HTERT RPE-1 (cell line): ENCODE measurements around the gene DNAJB8.

Source experiments
- in situ Hi-C: fragments of 300-500 bp; cut with MboI; formaldehyde crosslinking; loops from 4 replicates; pipeline ENCODE4 v1.14.3; 2020; ENCODE audit warnings: low sequenced_read_pairs

DNAJB8 gene

GRCh38 chr3:128468791-128469527 is 2.3 kb upstream of the DNAJB8 start:
- in situ Hi-C loops, result no loop called here

DNA sequence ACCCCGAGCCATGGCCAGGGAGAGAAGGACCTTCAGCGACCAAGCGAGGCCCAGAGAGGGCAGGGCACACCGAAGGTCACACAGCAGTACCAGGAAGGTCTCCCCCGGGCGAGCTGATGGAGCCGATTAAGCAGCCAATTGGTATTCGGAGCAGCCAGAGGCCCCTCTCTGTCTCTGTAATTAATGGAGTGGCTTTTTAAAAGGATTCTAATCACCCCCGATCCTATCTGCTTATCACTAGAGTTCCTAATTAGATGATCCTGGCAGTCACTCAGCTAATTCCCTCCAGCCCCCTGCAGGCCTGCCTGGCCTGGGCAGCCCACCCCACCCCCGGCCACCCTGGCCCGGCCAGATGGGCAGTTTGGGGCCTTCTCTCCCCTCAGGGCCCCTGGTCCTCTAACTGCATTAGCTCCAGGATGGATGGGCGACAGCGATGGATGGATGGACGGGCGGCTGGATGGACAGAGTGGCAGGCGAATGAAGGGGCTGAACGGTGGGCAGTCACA is 1.6 kb upstream of the DNAJB8 start:
- in situ Hi-C loops, result no loop called here

GRCh38 chr3:128464702-128465101 is 2.0 kb downstream of the DNAJB8 start:
- in situ Hi-C loops, result no loop called here

- in situ Hi-C loops, result no loop called here
These were observed 2.5 kb downstream of the DNAJB8 start for GRCh38 chr3:128464188-128464587.

DNA sequence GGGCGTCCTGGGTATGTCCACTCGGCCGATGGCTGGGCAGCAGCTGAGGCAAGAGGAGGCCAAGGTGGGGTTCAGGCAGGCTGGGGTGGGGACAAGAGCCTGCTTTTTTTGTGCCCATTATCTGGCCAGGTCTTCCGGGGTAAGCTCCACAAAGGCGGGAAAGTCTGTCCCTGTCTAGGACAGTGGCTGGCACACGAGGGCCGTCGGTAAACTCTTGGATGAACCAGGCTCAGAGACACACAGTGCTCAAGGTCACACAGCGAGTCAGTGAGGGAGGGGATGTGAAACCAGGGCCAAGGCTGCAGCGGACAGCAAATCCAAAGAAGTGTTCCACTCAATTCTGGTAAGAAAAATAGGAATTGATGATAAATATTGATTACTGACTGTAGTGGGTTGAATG is 2.9 kb downstream of the DNAJB8 start:
- in situ Hi-C loops, result no loop called here

DNA sequence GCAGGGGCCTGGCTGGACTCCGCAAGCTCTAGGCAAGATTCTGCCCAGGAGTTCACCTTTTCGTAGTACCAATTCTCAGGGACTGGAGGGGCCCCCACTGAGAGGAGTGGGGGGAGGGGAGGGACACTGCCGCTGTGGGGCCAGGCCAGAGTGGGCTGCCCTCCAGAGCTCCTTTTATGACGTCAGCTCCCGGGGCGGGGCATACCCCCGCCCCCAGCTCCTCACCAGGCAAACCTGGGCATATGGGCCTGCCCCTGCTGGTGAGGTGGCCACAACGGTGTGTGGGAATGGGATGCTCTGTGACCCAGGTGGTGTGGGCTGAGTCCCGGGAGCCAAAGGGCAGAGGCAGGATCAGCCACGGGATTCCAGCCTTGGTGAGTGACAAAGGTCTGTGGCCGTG is 3.3 kb downstream of the DNAJB8 start:
- in situ Hi-C loops, result no loop called here

DNA sequence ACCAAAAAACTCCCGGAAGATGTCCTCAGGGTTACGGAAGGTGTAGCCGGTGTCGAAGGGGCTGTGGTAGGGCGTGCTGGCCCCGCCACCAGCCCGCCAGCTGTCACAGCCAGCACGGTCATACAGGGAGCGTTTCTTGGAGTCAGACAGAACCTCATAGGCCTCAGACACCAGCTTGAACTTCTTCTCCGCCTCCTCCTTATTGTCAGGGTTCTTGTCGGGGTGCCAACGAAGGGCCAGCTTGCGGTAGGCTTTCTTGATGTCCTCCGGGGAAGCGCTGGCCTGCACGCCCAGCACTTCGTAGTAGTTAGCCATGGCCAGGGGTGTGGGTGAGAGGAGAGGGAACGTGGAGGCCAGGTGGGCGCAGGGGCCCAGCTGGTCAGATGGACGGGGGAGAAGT is 3.8 kb downstream of the DNAJB8 start:
- in situ Hi-C loops, result no loop called here

GRCh38 chr3:128462341-128462910 is 4.3 kb downstream of the DNAJB8 start:
- in situ Hi-C loops, result no loop called here

DNA sequence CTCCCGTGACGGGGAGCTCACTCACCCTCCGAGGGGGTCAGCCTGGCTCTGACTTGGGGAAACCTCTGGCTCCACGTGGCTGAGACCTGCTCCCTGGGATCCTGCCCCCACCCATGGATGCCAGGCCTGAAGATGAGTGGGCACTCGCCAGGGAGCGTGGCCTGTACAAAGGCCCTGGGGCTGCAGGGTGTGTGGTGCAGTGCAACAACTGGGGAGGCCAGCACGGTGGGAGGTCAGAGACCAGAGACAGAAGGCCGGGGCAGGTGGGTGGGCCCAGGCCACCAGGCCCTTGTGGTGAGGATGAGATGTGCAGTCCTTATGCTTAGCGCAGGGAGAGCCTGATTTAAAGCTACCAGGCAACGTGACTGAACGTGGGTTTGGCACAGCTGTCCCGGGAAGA is 5.0 kb downstream of the DNAJB8 start:
- in situ Hi-C loops, result no loop called here

GRCh38 chr3:128459461-128459820 is 7.2 kb downstream of the DNAJB8 start:
- in situ Hi-C loops, result no loop called here

DNA sequence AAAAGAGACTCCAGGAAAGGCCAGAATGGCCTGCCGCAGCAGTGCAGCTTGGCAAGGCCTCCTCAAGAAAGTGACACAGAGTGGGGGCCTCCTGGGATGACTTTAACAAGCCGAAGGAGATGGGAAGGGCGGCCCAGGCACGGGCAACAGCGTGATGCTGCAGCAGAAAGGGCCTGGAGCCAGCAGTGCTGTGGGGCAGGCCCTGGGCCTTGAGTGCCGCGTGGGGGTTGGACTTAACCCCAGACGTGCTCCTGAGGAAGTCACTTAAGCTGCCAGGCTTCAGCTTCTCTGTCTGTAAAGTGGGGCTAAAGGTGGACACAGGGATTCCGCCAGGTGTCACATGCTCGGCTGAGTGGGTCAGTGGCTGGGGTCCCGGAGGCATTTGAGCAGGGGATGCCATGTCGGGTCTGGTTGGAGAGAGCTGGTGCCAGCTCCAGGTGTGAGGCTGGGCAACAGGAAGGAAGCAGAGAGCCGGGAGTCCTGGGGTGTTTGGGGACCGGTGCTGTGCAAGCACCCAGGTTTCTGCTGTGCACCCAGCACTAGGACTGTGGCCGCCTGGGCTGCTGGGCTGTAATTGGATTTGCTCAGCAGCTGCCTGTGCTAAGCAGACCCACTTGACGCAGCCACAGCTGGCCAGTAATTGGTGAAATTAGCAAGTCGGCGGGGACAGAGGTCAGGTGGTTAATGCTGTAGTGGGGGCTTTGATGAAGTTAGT is 7.8 kb downstream of the DNAJB8 start:
- in situ Hi-C loops, result no loop called here

DNA sequence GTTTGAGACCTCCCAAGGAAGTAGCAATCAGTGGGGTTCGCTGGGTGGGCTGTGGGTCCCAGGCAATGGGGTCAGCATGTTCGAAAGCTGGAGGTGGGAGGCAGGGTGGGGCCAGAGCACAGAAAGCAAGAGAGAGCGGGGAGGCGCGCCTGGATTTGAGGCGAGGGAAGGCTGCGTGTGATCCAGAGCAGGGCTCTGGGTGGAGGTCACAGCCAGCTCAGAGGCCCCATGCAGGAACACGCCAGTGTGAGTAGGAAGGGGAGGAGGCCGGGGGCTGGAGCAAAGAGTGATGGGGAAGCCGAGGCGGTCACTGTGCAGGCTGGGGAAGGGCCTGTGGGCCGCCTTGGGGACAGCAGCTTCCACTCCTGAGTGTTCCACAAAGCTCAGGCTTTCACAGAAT is 8.8 kb downstream of the DNAJB8 start:
- in situ Hi-C loops, result no loop called here

DNA sequence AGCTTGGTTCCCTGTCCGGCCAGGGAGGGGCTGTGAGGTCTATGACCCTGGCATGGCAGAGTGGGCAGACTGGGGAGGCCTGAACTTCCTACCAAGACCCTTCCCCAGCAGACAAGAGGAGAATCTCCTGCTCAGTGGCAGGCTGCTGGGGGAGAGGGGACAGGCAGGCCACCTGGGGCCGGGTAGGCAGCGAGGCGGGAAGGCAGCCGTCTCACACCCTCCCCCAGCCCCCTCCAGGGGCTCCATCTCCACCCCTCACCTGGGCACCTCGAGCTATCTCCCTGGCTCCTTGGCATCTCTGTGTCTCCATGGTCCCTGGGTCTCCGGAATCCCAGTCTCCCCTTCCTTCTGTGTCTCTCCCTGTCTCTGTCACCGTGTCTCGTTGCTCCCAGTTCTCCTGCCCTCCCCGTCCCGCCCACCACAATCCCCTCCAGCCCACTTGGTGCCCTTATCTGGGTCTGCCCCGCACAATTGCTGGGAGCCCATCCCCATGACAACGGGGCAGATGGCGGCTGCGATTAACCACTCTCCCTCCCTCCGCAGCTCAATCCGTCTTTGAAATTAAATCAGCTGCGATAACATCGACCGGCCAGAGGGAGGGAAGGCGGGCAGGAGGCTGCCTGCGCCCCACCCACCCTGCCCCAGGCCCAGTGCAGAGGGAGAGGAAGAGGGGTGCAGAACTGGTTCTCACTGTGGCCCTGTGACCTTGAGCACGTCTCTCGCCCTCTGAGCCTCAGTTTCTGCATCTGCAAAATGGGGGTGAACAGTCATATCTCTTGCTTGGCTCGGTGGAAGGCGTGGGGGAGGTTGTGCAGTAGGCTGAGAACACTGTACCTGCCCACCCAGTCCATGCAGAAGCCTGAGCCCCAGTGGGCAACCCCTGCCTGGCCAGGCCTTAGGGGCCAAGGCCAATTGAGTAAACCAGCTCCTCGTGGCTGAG is 9.6 kb downstream of the DNAJB8 start:
- in situ Hi-C loops, result no loop called here

GRCh38 chr3:128455786-128456748 is 10.6 kb downstream of the DNAJB8 start:
- in situ Hi-C loops, result no loop called here

DNA sequence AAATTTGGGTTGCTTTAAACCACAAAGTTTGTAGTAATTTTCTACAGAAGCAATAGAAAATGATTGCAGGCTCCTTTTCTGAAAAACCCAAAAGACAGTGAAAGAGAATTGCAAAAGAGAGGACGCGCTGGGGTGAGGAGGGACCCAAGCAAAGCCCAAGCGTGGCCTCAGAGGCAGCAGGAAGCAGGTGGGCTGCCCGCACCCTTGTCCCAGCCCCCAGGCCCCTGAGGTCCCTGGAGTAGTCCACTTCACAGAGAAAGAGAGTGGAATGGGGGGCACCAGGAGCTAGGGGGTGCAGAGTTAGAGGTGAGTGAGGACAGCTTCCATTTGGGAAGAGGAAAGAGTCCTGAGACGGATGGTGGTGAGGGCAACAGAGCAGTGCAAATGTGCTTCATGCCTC is 11.6 kb downstream of the DNAJB8 start:
- in situ Hi-C loops, result no loop called here

- in situ Hi-C loops, result no loop called here
These were observed 12.4 kb downstream of the DNAJB8 start for GRCh38 chr3:128454310-128454618.

GRCh38 chr3:128453501-128454309 is 13.0 kb downstream of the DNAJB8 start:
- in situ Hi-C loops, result no loop called here

- in situ Hi-C loops, result no loop called here
These were observed 13.9 kb downstream of the DNAJB8 start for GRCh38 chr3:128452678-128453275.

GRCh38 chr3:128452120-128452519 is 14.6 kb downstream of the DNAJB8 start:
- in situ Hi-C loops, result no loop called here
